CD14-positive monocyte (primary cell): ENCODE measurements around the gene CWC27. TPM values are rescaled to one million over a fixed set of nuclear protein-coding genes. Genes with fewer than 3 reads are reported as not detected.

Source experiments
- DNase-seq, 3 donors: peaks; one replicate each; pipeline ENCODE4 v3.0.0-alpha.2; 2011 to 2022
- H2AFZ ChIP-seq: 2 replicates; pipeline ENCODE4 v1.6.0; 2012; ENCODE audit warnings: mild to moderate bottlenecking, low read depth, low read length, inconsistent platforms; ENCODE audit not compliant: insufficient read depth, poor library complexity, severe bottlenecking
- H3K27ac ChIP-seq, 2 donors: 1 replicate in 1 of 2; 2 replicates in 1 of 2; pipeline ENCODE4 v1.5.1; 2012 to 2013; ENCODE audit warnings: low read length in 2 of 2, control low read depth in 1 of 2, inconsistent platforms in 1 of 2, low read depth in 1 of 2, mild to moderate bottlenecking in 1 of 2
- H3K27me3 ChIP-seq, 2 donors: one replicate each; pipeline versions ENCODE4 v1.6.0 to v1.6.1; 2011 to 2013; ENCODE audit warnings: low read length in 2 of 2; ENCODE audit not compliant: control insufficient read depth in 2 of 2, insufficient read depth in 2 of 2
- H3K36me3 ChIP-seq, 2 donors: replicated peaks in 1 of 2; 1 replicate in 1 of 2; 2 replicates in 1 of 2; pipeline versions ENCODE4 v1.5.1 to v1.6.1; 2012 to 2013; ENCODE audit warnings: low read length in 2 of 2, control low read depth in 1 of 2, inconsistent platforms in 1 of 2, mild to moderate bottlenecking in 1 of 2; ENCODE audit not compliant: insufficient read depth in 2 of 2, control insufficient read depth in 1 of 2
- H3K4me1 ChIP-seq, 2 donors: 1 replicate in 1 of 2; 2 replicates in 1 of 2; pipeline versions ENCODE4 v1.5.1 to v1.6.1; 2012 to 2013; ENCODE audit warnings: low read length in 2 of 2, control low read depth in 1 of 2, inconsistent platforms in 1 of 2, mild to moderate bottlenecking in 1 of 2, moderate library complexity in 1 of 2; ENCODE audit not compliant: insufficient read depth in 2 of 2, control insufficient read depth in 1 of 2
- H3K4me2 ChIP-seq: replicated peaks from 2 replicates; pipeline ENCODE3; 2012; ENCODE audit warnings: low read length, moderate library complexity, mild to moderate bottlenecking; ENCODE audit not compliant: poor library complexity, severe bottlenecking; ENCODE audit errors: extremely low read depth
- H3K4me3 ChIP-seq, 3 experiments: fragments of 200-600 bp in 1 of 3; sonication (generic) in 1 of 3; replicated peaks in 1 of 3; 1 replicate in 2 of 3; 2 replicates in 1 of 3; pipeline ENCODE4 v1.5.1; 2011 to 2013; ENCODE audit warnings: low read length in 3 of 3, mild to moderate bottlenecking in 3 of 3, control low read depth in 2 of 3, low read depth in 2 of 3, inconsistent platforms in 1 of 3, moderate library complexity in 1 of 3
- H3K79me2 ChIP-seq: 2 replicates; pipeline ENCODE4 v1.6.0; 2012; ENCODE audit warnings: mild to moderate bottlenecking, control low read depth, inconsistent platforms, low read length, moderate library complexity; ENCODE audit not compliant: insufficient read depth
- H3K9ac ChIP-seq: 2 replicates; pipeline ENCODE4 v1.6.0; 2017; ENCODE audit warnings: low read length, mild to moderate bottlenecking; ENCODE audit not compliant: insufficient read depth, poor library complexity, severe bottlenecking
- H3K9me3 ChIP-seq, 2 donors: replicated peaks in 1 of 2; 1 replicate in 1 of 2; 2 replicates in 1 of 2; pipeline versions ENCODE4 v1.5.1 to v1.6.1; 2012 to 2013; ENCODE audit warnings: low read length in 2 of 2, control low read depth in 1 of 2; ENCODE audit not compliant: control insufficient read depth in 1 of 2, insufficient read depth in 1 of 2
- H4K20me1 ChIP-seq: 2 replicates; pipeline ENCODE4 v1.6.0; 2012; ENCODE audit warnings: mild to moderate bottlenecking, low read length, control low read depth, moderate library complexity; ENCODE audit not compliant: insufficient read depth
- H3K27ac Mint-ChIP-seq, 7 donors: one replicate each; pipeline ENCODE4 v1.8.0; 2020; ENCODE audit warnings: mild to moderate bottlenecking in 7 of 7, mixed read lengths in 7 of 7, moderate library complexity in 6 of 7, inconsistent platforms in 2 of 7
- H3K27me3 Mint-ChIP-seq, 3 donors: one replicate each; pipeline ENCODE4 v1.8.0; 2021 to 2022; ENCODE audit warnings: low read depth in 3 of 3, mild to moderate bottlenecking in 3 of 3, mixed read lengths in 3 of 3, moderate library complexity in 3 of 3, inconsistent platforms in 1 of 3
- H3K36me3 Mint-ChIP-seq, 2 donors: one replicate each; pipeline ENCODE4 v1.8.0; 2020; ENCODE audit warnings: mixed read lengths in 2 of 2, inconsistent platforms in 1 of 2, mild to moderate bottlenecking in 1 of 2
- H3K4me1 Mint-ChIP-seq: one replicate; pipeline ENCODE4 v1.8.0; 2020; ENCODE audit warnings: mild to moderate bottlenecking, mixed read lengths
- H3K4me3 Mint-ChIP-seq, 2 donors: one replicate each; pipeline ENCODE4 v1.8.0; 2020; ENCODE audit warnings: mild to moderate bottlenecking in 2 of 2, mixed read lengths in 2 of 2, moderate library complexity in 1 of 2
- H3K9me3 Mint-ChIP-seq, 7 donors: one replicate each; pipeline ENCODE4 v1.8.0; 2020 to 2022; ENCODE audit warnings: mixed read lengths in 7 of 7, mild to moderate bottlenecking in 6 of 7, moderate library complexity in 6 of 7, inconsistent platforms in 2 of 7
- CTCF ChIP-seq: fragments of 200-600 bp; IDR thresholded peaks from one replicate; pipeline ENCODE4 v1.8.0; 2022; ENCODE audit warnings: antibody characterized with exemption, mild to moderate bottlenecking
- WGBS: methylation state at CpG from one replicate; pipeline ENCODE4 v1.1.5; 2013; ENCODE audit warnings: missing lambda C conversion rate; ENCODE audit not compliant: insufficient coverage; 5-methylcytosine and 5-hydroxymethylcytosine counted together
- intact Hi-C, 2 donors: fragments of 100-400 bp; cut with micrococcal nuclease; formaldehyde crosslinking; loops; one replicate each; pipeline versions ENCODE4 v1.15.0 to v1.15.1; 2023
- polyA plus RNA-seq, 3 donors: library from polyadenylated mRNA; depleted of rRNA in 1 of 3; unstranded in 2 of 3; stranded (reverse) in 1 of 3; fragments of 300-500 nt in 2 of 3; fragments of >200 nt in 1 of 3; fragmentation: Illumina TruSeq in 2 of 3; gene quantifications; 1 replicate in 2 of 3; 2 replicates in 1 of 3; pipeline ENCODE4 v1.2.3, GENCODE V29; 2012 to 2021

The CWC27 gene
- polyA plus RNA-seq, 3 donors = 6.6 to 18.9 (median 14.5) TPM

- H3K9ac ChIP-seq = no peak overlapping the region
- TF ChIP-seq CTCF = no peak
- H3K27me3 ChIP-seq = no peaks in the 10 kb centered on the region
- Mint-ChIP-seq H3K27ac (no peak overlapping the region), H3K27me3 (peaks cover 0 to 4% (median 2%) of the 10 kb centered on the region in 3 donors), H3K4me1 (peaks cover 2% of the 10 kb centered on the region), H3K4me3 (no peak overlapping the region), H3K9me3 (peaks cover 0 to 4% (median 0%) of the 10 kb centered on the region in 7 donors), H3K36me3 (no peaks in the 10 kb centered on the region)
- no peak overlapping the region for H3K27ac ChIP-seq
- no peaks in the 10 kb centered on the region for H3K4me1 ChIP-seq
- no peaks in the 10 kb centered on the region for H4K20me1 ChIP-seq
- WGBS = no CpG with 5 or more reads among the region's 2 CpGs
- H2AFZ ChIP-seq = no peak overlapping the region
- H3K4me2 ChIP-seq = no peak overlapping the region
- intact Hi-C loops = no loop called here
- no peaks in the 10 kb centered on the region for H3K36me3 ChIP-seq
- H3K9me3 ChIP-seq = no peaks in the 10 kb centered on the region
- no peak for DNase-seq
- no peak overlapping the region for H3K4me3 ChIP-seq
- no peaks in the 10 kb centered on the region for H3K79me2 ChIP-seq
Measured at GRCh38 chr5:65047948-65048690, 279.4 kb downstream of the CWC27 start.

- intact Hi-C loops = no loop called here
- Histone ChIP-seq H3K4me1 (no peaks in the 10 kb centered on the region), H3K27ac (no peak overlapping the region), H3K79me2 (no peaks in the 10 kb centered on the region), H2AFZ (no peak overlapping the region), H3K27me3 (no peaks in the 10 kb centered on the region), H3K36me3 (no peaks in the 10 kb centered on the region), H3K4me2 (no peak overlapping the region), H3K9ac (no peak overlapping the region), H3K9me3 (peaks cover 3 to 6% of the 10 kb centered on the region in 2 donors), H4K20me1 (no peaks in the 10 kb centered on the region), H3K4me3 (no peak overlapping the region)
- Mint-ChIP-seq H3K27ac (no peak overlapping the region), H3K36me3 (no peaks in the 10 kb centered on the region), H3K9me3 (peaks cover 4 to 10% (median 6%) of the 10 kb centered on the region in 7 donors), H3K4me1 (no peaks in the 10 kb centered on the region), H3K27me3 (peaks cover 0 to 4% (median 2%) of the 10 kb centered on the region in 3 donors), H3K4me3 (no peak overlapping the region)
- no peak for TF ChIP-seq CTCF
- no peak for DNase-seq
Measured at GRCh38 chr5:65050140-65050539, 281.4 kb downstream of the CWC27 start.
